DOHH2 (cell line): ENCODE measurements around the gene SORD.
A peak's percentile ranks its signal among the peaks of the same experiment; 100 is the strongest.
"Not testable (repeated sequence)": the region's sequence is repeated elsewhere in the genome, so short reads cannot be mapped to it uniquely, and the experiment has no call there.

Experiments used
- H3F3A ChIP-seq: fragments of 200-600 bp; sonication (generic), shearing (Covaris generic); 2 replicates; pipeline ENCODE4 v1.6.0; 2016; ENCODE audit warnings: antibody characterized with exemption, mild to moderate bottlenecking; ENCODE audit not compliant: control insufficient read depth, insufficient read depth
- H3K27ac ChIP-seq: fragments of 200-600 bp; sonication (generic); 2 replicates; pipeline ENCODE4 v1.5.1; 2014; ENCODE audit warnings: low read depth, mild to moderate bottlenecking, low read length, moderate library complexity
- H3K27me3 ChIP-seq: fragments of 200-600 bp; sonication (generic); 2 replicates; pipeline ENCODE4 v1.6.1; 2014; ENCODE audit warnings: mild to moderate bottlenecking, low read length, mixed read lengths; ENCODE audit not compliant: control insufficient read depth
- H3K36me3 ChIP-seq: fragments of 200-600 bp; sonication (generic); 2 replicates; pipeline ENCODE4 v1.6.1; 2014; ENCODE audit warnings: mild to moderate bottlenecking, low read length, moderate library complexity, mixed read lengths; ENCODE audit not compliant: control insufficient read depth
- H3K4me1 ChIP-seq: fragments of 200-600 bp; sonication (generic); 2 replicates; pipeline ENCODE4 v1.6.1; 2014; ENCODE audit warnings: mild to moderate bottlenecking, low read length, mixed read lengths; ENCODE audit not compliant: control insufficient read depth
- H3K4me2 ChIP-seq: fragments of 200-600 bp; sonication (generic); 2 replicates; pipeline ENCODE4 v1.6.0; 2014; ENCODE audit warnings: mild to moderate bottlenecking, low read length, moderate library complexity
- H3K4me3 ChIP-seq: fragments of 200-600 bp; sonication (generic); 2 replicates; pipeline ENCODE4 v1.5.1; 2014; ENCODE audit warnings: mild to moderate bottlenecking, low read length, mixed read lengths
- H3K79me2 ChIP-seq: fragments of 200-600 bp; sonication (generic); 2 replicates; pipeline ENCODE4 v1.6.1; 2014; ENCODE audit warnings: mild to moderate bottlenecking, low read length, mixed read lengths; ENCODE audit not compliant: control insufficient read depth
- H3K9me2 ChIP-seq: fragments of 200-600 bp; sonication (generic); replicated peaks from 2 replicates; pipeline ENCODE4 v1.6.1; 2014; ENCODE audit warnings: mild to moderate bottlenecking, low read length, mixed read lengths; ENCODE audit not compliant: control insufficient read depth
- H3K9me3 ChIP-seq: fragments of 200-600 bp; sonication (generic); 2 replicates; pipeline ENCODE4 v1.6.1; 2014; ENCODE audit warnings: antibody characterized with exemption, low read length, mixed read lengths; ENCODE audit not compliant: control insufficient read depth, insufficient read depth
- H4K20me1 ChIP-seq: fragments of 200-600 bp; sonication (generic); 2 replicates; pipeline ENCODE4 v1.6.0; 2014; ENCODE audit warnings: low read depth, mild to moderate bottlenecking, antibody characterized with exemption, low read length, moderate library complexity; ENCODE audit not compliant: control insufficient read depth, insufficient read depth
- EZH2phosphoT487 ChIP-seq: fragments of 200-600 bp; sonication (generic); IDR thresholded peaks from 2 replicates; pipeline ENCODE4 v1.6.1; 2017; ENCODE audit warnings: borderline replicate concordance, mild to moderate bottlenecking, antibody characterized with exemption, low read length, moderate library complexity, mixed read lengths
- TF ChIP-seq, protein P1 (sequence below): fragments of 200-600 bp; sonication (generic); IDR thresholded peaks from one replicate; pipeline ENCODE4 v1.5.1; 2014; ENCODE audit warnings: antibody characterized with exemption, mild to moderate bottlenecking, low read depth, low read length; ENCODE audit not compliant: poor library complexity, severe bottlenecking

The SORD gene

DNA sequence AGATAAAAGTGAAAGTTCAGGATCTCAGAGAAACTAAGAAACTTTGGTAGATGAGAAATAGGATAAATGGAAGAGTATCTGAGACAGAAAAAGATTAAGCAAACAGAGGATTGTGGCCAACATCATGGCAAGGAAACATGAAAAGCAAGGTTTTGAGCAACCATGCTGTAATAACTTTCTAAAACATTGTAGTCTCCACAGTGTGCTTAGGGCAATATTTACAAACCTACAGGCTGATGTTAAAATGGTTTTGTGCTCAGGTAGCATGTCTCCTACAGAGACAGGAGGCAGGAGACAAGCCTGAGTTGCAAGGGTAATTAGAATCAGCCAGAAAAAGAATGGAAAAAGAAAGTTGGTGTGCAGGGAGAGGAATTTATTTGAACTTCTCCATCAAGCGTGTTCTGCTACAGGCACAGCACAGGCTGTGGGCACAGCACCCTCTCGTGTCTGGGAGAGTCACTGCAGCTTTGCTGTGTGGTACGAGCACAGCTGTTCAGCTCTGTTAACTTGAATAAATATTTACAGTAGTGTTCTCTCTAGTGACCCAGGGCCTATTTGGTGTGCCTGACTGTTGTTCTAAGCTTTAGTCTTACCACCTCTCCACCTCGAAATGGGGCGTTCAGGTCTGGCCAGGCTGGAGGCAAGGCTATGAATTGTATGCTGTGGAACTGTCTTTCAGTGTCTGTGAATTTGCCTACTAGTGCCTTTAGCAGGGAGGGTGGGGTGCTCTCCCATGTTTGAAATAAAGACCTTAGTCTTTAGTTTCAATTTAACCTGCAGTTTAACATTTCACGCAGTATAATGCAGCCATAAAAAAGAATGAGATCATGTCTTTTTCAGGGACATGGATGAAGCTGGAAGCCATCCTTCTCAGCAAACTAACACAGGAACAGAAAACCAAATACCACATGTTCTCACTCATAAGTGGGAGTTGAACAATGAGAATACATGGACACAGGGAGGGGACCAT, 14.1 kb downstream of the SORD start:
- not testable (repeated sequence) for H3K27ac ChIP-seq, H3K4me1 ChIP-seq, H3K4me2 ChIP-seq, H4K20me1 ChIP-seq, H3K9me3 ChIP-seq, H3K9me2 ChIP-seq, H3K4me3 ChIP-seq, H3K36me3 ChIP-seq, H3F3A ChIP-seq, H3K79me2 ChIP-seq, H3K27me3 ChIP-seq
- TF ChIP-seq, protein P1, sequence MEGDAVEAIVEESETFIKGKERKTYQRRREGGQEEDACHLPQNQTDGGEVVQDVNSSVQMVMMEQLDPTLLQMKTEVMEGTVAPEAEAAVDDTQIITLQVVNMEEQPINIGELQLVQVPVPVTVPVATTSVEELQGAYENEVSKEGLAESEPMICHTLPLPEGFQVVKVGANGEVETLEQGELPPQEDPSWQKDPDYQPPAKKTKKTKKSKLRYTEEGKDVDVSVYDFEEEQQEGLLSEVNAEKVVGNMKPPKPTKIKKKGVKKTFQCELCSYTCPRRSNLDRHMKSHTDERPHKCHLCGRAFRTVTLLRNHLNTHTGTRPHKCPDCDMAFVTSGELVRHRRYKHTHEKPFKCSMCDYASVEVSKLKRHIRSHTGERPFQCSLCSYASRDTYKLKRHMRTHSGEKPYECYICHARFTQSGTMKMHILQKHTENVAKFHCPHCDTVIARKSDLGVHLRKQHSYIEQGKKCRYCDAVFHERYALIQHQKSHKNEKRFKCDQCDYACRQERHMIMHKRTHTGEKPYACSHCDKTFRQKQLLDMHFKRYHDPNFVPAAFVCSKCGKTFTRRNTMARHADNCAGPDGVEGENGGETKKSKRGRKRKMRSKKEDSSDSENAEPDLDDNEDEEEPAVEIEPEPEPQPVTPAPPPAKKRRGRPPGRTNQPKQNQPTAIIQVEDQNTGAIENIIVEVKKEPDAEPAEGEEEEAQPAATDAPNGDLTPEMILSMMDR: peak; percentile 80

DNA sequence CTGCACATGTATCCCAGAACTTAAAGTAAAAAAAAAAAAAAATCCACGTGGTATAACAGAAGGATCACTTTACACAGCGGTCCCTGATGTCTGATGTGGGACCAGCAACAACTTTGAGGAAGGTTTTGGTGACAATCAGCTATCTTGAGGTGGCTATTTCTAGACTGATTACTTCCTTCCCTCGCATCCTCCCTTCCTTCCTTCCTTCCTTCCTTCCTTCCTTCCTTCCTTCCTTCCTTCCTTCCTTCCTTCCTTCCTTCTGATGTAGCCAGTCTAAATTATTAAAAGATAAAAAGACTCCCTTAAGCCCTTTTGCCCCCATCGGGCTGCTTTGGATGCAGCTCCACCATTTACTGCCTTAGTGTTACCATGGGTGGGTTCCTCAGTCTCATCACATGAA, 14.9 kb downstream of the SORD start:
- Histone ChIP-seq H3K9me3 (no peaks in the 10 kb centered on the region), H4K20me1 (no peaks in the 10 kb centered on the region), H3K79me2 (no peaks in the 10 kb centered on the region), H3K27me3 (no peaks in the 10 kb centered on the region), H3K4me2 (no peak overlapping the region), H3K9me2 (no peaks in the 10 kb centered on the region), H3K36me3 (no peaks in the 10 kb centered on the region), H3K4me3 (no peak overlapping the region), H3F3A (no peaks in the 10 kb centered on the region), H3K27ac (no peak overlapping the region), H3K4me1 (no peaks in the 10 kb centered on the region)
- TF ChIP-seq EZH2phosphoT487: no peak
- TF ChIP-seq, protein P1: no peak

DNA sequence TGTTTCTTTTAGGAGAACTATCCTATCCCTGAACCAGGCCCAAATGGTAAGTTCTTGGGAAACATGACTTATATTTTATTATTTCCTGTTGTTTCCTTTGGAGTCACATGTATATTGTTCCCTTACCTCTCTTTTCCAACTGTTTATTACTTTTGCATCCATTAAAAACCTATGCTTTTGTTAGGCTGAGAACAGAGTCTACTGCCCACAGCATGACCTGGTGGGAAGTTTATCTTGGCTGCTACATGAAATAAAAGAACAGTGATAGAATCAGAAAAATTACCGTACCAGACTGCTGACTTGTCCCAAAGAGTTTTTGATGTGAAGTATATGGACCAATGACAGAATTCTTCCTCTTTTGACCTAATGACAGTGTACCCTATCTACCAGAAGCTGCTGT, 17.4 kb downstream of the SORD start:
- H3K79me2 ChIP-seq, H3K4me2 ChIP-seq, H3F3A ChIP-seq, H4K20me1 ChIP-seq, H3K4me1 ChIP-seq, H3K27ac ChIP-seq, H3K9me3 ChIP-seq, H3K9me2 ChIP-seq, H3K27me3 ChIP-seq, H3K4me3 ChIP-seq, H3K36me3 ChIP-seq: not testable (repeated sequence)

DNA sequence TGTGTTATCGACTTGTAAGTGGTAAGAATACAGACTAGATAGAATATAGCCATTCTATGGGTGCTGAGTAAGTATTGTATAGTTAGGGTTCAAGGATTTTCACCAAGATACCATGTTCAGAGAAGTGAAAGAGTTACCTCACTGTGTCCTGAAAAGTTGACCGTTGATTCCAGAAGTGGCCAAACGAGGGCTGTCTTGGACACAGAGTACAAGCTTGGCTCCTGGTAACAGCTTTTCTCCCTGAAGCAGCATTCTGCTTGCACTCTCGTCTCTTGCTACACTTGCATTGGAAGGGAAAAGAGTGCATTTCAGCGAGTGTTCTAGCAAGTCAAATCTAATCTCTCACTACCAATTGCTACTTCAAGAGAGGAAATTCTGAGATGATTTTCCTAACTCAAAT, 18.5 kb downstream of the SORD start:
- not testable (repeated sequence) for H3K4me1 ChIP-seq, H3K4me3 ChIP-seq, H3K27me3 ChIP-seq, H3K79me2 ChIP-seq, H3F3A ChIP-seq, H4K20me1 ChIP-seq, H3K4me2 ChIP-seq, H3K36me3 ChIP-seq, H3K9me2 ChIP-seq, H3K27ac ChIP-seq, H3K9me3 ChIP-seq

DNA sequence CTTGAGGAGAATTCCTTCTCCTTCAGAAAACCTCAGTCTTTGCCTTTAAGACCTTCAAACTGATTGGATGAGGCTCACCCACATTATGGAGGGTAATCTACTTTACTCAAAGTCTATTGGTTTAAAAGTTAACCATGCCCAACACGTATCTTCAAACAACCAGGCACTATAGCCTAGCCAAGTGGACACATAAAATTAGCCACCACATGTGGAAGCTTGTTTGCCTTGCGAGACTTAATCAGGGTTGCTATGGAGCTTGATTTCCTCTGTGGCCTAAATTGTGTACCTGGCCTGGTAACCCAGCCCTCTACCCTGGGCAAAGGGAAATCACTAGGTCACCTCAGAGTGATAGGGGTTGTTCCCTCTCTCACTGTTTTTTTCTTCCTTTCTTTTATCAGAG, 19.9 kb downstream of the SORD start:
- not testable (repeated sequence) for H3K4me3 ChIP-seq, H3K27me3 ChIP-seq, H3F3A ChIP-seq, H3K9me2 ChIP-seq, H3K36me3 ChIP-seq, H3K9me3 ChIP-seq, H3K4me1 ChIP-seq, H3K4me2 ChIP-seq, H4K20me1 ChIP-seq, H3K79me2 ChIP-seq, H3K27ac ChIP-seq

DNA sequence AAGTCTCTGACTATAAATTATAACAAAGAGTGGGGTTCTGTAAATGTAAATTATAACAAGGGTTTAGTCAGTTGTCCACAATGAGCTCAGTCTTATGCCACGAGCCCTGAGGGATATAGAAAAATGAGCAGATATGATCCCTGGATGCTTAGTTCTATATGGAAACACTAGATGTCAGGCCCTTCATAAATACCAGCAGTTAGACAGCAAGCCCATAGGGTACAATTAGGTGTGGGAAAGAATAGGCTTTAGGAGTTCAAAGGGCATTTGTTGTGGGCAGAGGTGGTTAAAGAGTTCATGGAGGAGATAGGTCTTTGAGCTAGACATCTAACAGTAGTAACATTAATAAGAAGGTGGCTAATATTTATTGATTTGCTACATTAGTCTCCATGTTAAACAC, 21.3 kb downstream of the SORD start:
- H3K9me3 ChIP-seq, H3F3A ChIP-seq, H3K4me3 ChIP-seq, H3K27ac ChIP-seq, H3K27me3 ChIP-seq, H3K4me2 ChIP-seq, H4K20me1 ChIP-seq, H3K9me2 ChIP-seq, H3K4me1 ChIP-seq, H3K36me3 ChIP-seq, H3K79me2 ChIP-seq: not testable (repeated sequence)
